ENCODE data around the gene CNOT1. TPM values are rescaled to one million over a fixed set of nuclear protein-coding genes. Genes with fewer than 3 reads are reported as not detected.
"Not testable (repeated sequence)": the region's sequence is repeated elsewhere in the genome, so short reads cannot be mapped to it uniquely, and the experiment has no call there.

Gene CNOT1
- total and polyA plus RNA-seq, 10 of the 15 experiments (the other 5 are each of a cell fraction or from before 2014, with no cell fraction given): 101 to 246 (median 175) TPM

GRCh38 chr16:58614212-58614611 lies 15.4 kb downstream of the CNOT1 start:
- peaks cover 12% of the 10 kb centered on the region; the same call in 1 of the 2 replicates for H4K20me1 ChIP-seq (ENCODE audit: control insufficient read depth, insufficient read depth)
- no peak overlapping the region for H3K4me3 ChIP-seq
- ATAC-seq (no peak; the same call in 2 of the 3 replicates), FAIRE-seq (no peak), DNase-seq (ENCODE audit: low read depth, low spot score) (no peak)
- H2AFZ ChIP-seq (ENCODE audit: control insufficient read depth, low read depth, low read length): no peak overlapping the region
- POLR2A ChIA-PET: no interaction called here
- WGBS (ENCODE audit: insufficient coverage, insufficient replicate concordance, low lambda C conversion rate, missing lambda C conversion rate): 50% methylated on average over 6 of the region's 6 CpGs
- no peak overlapping the region for H3K4me2 ChIP-seq (ENCODE audit: control insufficient read depth, insufficient read depth)
- intact Hi-C loops (cut with micrococcal nuclease; ENCODE audit: unreplicated experiment): no loop called here
- BruUV-seq (replicated peaks): no TSS peak
- no peaks in the 10 kb centered on the region; the same call in 1 of the 2 replicates for H3K4me1 ChIP-seq (ENCODE audit: control insufficient read depth, insufficient read depth, low read length)
- SMC1A ChIA-PET (ENCODE audit: uncharacterized antibody, unreplicated experiment): no interaction called here
- TF ChIP-seq ZNF217 (IDR thresholded peaks at IDR 0.05): no peak
- TF ChIP-seq SMAD5 (IDR thresholded peaks at IDR 0.05; ENCODE audit: low read depth): no peak
- no peak for TF ChIP-seq KLF5 (IDR thresholded peaks at IDR 0.05; ENCODE audit: partially characterized antibody)
- no peak for TF ChIP-seq SREBF2 (IDR thresholded peaks at IDR 0.05; ENCODE audit: low read length)
- no peak for TF ChIP-seq MEF2A (IDR thresholded peaks at IDR 0.05; ENCODE audit: insufficient read depth, low read depth, low read length)
- TF ChIP-seq ZNF24 (IDR thresholded peaks at IDR 0.05): no peak
- no peak for TF ChIP-seq TCF12 (IDR thresholded peaks at IDR 0.05; ENCODE audit: low read depth, low read length)
- no peak for TF ChIP-seq MYC (IDR thresholded peaks at IDR 0.05; ENCODE audit: insufficient read depth, insufficient read length, insufficient replicate concordance, low read length, severe bottlenecking)
- in situ Hi-C loops (cut with MboI): no loop called here
- H3K27me3 ChIP-seq (replicated peaks in 1 of 2; ENCODE audit: control insufficient read depth in 2 of 2, insufficient read depth in 2 of 2, low read length in 1 of 2): no peaks in the 10 kb centered on the region
- no peak overlapping the region for H3K9ac ChIP-seq (ENCODE audit: control insufficient read depth, insufficient read depth, low read length)
- peaks cover 5 to 33% of the 10 kb centered on the region in 2 experiments for H3K36me3 ChIP-seq (ENCODE audit: control insufficient read depth in 2 of 2, insufficient read depth in 2 of 2, low read length in 1 of 2)
- peaks cover 84% of the 10 kb centered on the region for H3K79me2 ChIP-seq (ENCODE audit: control insufficient read depth, insufficient read depth, low read length)
- RAD21 ChIA-PET (ENCODE audit: unreplicated experiment): no interaction called here
- H3K27ac ChIP-seq (ENCODE audit: control insufficient read depth, insufficient read depth): no peak overlapping the region
- no peaks in the 10 kb centered on the region for H3K9me3 ChIP-seq (replicated peaks; ENCODE audit: control insufficient read depth, insufficient read depth, low read length)
- CTCF ChIA-PET: no interaction called here

DNA sequence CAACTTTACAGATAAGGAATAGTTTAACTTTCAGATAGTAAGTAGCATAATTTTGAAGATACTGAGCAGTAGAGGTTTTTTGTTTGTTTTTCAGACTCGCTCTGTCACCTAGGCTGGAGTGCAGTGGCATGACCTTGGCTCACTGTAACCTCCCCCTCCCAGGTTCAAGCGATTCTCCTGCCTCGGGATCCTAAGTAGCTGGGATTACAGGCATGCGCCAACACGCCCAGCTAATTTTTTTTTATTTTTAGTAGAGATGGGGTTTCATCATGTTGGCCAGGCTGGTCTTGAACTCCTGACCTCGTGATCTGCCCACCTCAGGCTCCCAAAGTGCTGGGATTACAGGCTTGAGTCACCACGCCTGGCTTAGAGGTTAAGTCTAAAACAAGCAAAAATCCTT lies 16.7 kb downstream of the CNOT1 start:
- in situ Hi-C loops (cut with MboI); H3K9me3 ChIP-seq (replicated peaks; ENCODE audit: control insufficient read depth, insufficient read depth, low read length); intact Hi-C loops (cut with micrococcal nuclease; ENCODE audit: unreplicated experiment); CTCF ChIA-PET; H3K27ac ChIP-seq (ENCODE audit: control insufficient read depth, insufficient read depth); BruUV-seq (replicated peaks); SMC1A ChIA-PET (ENCODE audit: uncharacterized antibody, unreplicated experiment); POLR2A ChIA-PET; H3K4me3 ChIP-seq; ATAC-seq; H3K4me2 ChIP-seq (ENCODE audit: control insufficient read depth, insufficient read depth); FAIRE-seq; H3K4me1 ChIP-seq (ENCODE audit: control insufficient read depth, insufficient read depth, low read length); H3K9ac ChIP-seq (ENCODE audit: control insufficient read depth, insufficient read depth, low read length); DNase-seq (ENCODE audit: low read depth, low spot score); RAD21 ChIA-PET (ENCODE audit: unreplicated experiment); H3K27me3 ChIP-seq (replicated peaks in 1 of 2; ENCODE audit: control insufficient read depth in 2 of 2, insufficient read depth in 2 of 2, low read length in 1 of 2); H2AFZ ChIP-seq (ENCODE audit: control insufficient read depth, low read depth, low read length): not testable (repeated sequence)
- WGBS (ENCODE audit: insufficient coverage, insufficient replicate concordance, low lambda C conversion rate, missing lambda C conversion rate): 92% methylated on average over 7 of the region's 7 CpGs
- Histone ChIP-seq H4K20me1 (ENCODE audit: control insufficient read depth, insufficient read depth) (peaks cover 16% of the 10 kb centered on the region), H3K36me3 (ENCODE audit: control insufficient read depth in 2 of 2, insufficient read depth in 2 of 2, low read length in 1 of 2) (peaks cover 5 to 26% of the 10 kb centered on the region in 2 experiments), H3K79me2 (ENCODE audit: control insufficient read depth, insufficient read depth, low read length) (peaks cover 81% of the 10 kb centered on the region)
